SK-N-SH (cell line): ENCODE measurements around the gene HACD1. TPM values are rescaled to one million over a fixed set of nuclear protein-coding genes. Genes with fewer than 3 reads are reported as not detected.

Experiments used
- CTCF ChIA-PET: fragments of 300-600, 350-600 bp; formaldehyde crosslinking; extraction: SDS; loops from one replicate; lab custom pipeline; 2021; lab: Yijun Ruan, JAX
- POLR2A ChIA-PET: fragments of 350-600 bp; sonication (Branson Sonifier 250); formaldehyde crosslinking; extraction: SDS; loops from one replicate; lab custom pipeline; 2020; ENCODE audit warnings: antibody characterized with exemption, inconsistent platforms; lab: Yijun Ruan, JAX
- DNase-seq: peaks from one replicate; pipeline ENCODE4 v3.0.0; 2012
- H2AFZ ChIP-seq: fragments of 200-600 bp; sonication (generic); 2 replicates; pipeline ENCODE4 v1.8.1; 2016; ENCODE audit warnings: antibody characterized with exemption, mild to moderate bottlenecking, low read depth
- H3F3A ChIP-seq: fragments of 200-600 bp; sonication (generic); replicated peaks from 2 replicates; pipeline ENCODE3; 2016; ENCODE audit warnings: antibody characterized with exemption, mild to moderate bottlenecking; ENCODE audit not compliant: insufficient read depth
- H3K27ac ChIP-seq, 2 experiments: fragments of 200-500 bp in 1 of 2; fragments of 200-600 bp in 1 of 2; sonication (Bioruptor generic) in 1 of 2; sonication (generic), shearing (Covaris generic) in 1 of 2; 2 replicates each; pipeline versions ENCODE4 v1.5.1 to v1.6.1; 2014 to 2016; ENCODE audit warnings: low read depth in 2 of 2, inconsistent platforms in 1 of 2, low read length in 1 of 2, mild to moderate bottlenecking in 1 of 2, mixed read lengths in 1 of 2
- H3K27me3 ChIP-seq: fragments of 200-600 bp; sonication (generic), shearing (Covaris generic); 2 replicates; pipeline ENCODE4 v1.6.1; 2016; ENCODE audit warnings: mixed run types; ENCODE audit not compliant: insufficient read depth
- H3K36me3 ChIP-seq, 2 experiments: fragments of 200-500 bp in 1 of 2; fragments of 200-600 bp in 1 of 2; sonication (Bioruptor generic) in 1 of 2; sonication (generic) in 1 of 2; replicated peaks in 1 of 2; 2 replicates each; pipeline versions ENCODE3 to v1.5.1; 2014 to 2016; ENCODE audit warnings: low read length in 1 of 2, mild to moderate bottlenecking in 1 of 2; ENCODE audit not compliant: insufficient read depth in 2 of 2, control insufficient read depth in 1 of 2
- H3K4me1 ChIP-seq, 2 experiments: fragments of 200-500 bp in 1 of 2; fragments of 200-600 bp in 1 of 2; sonication (Bioruptor generic) in 1 of 2; sonication (generic), shearing (Covaris generic) in 1 of 2; 2 replicates each; pipeline versions ENCODE4 v1.5.1 to v1.6.1; 2014 to 2016; ENCODE audit warnings: low read depth in 1 of 2, low read length in 1 of 2, mixed run types in 1 of 2; ENCODE audit not compliant: insufficient read depth in 2 of 2, control insufficient read depth in 1 of 2
- H3K4me2 ChIP-seq: fragments of 200-600 bp; sonication (generic), shearing (Covaris generic); 2 replicates; pipeline ENCODE4 v1.6.1; 2017; ENCODE audit warnings: mixed run types
- H3K4me3 ChIP-seq, 2 experiments: fragments of 200-500 bp in 1 of 2; fragments of 200-600 bp in 1 of 2; sonication (Bioruptor generic) in 1 of 2; sonication (generic), shearing (Covaris generic) in 1 of 2; 2 replicates each; pipeline versions ENCODE4 v1.5.1 to v1.8.1; 2014 to 2016; ENCODE audit warnings: low read depth in 2 of 2, inconsistent platforms in 1 of 2, low read length in 1 of 2, mild to moderate bottlenecking in 1 of 2, mixed read lengths in 1 of 2, moderate library complexity in 1 of 2
- H3K79me2 ChIP-seq: fragments of 200-600 bp; sonication (generic); 2 replicates; pipeline ENCODE4 v1.8.1; 2017; ENCODE audit warnings: mild to moderate bottlenecking; ENCODE audit not compliant: insufficient read depth
- H3K9ac ChIP-seq: fragments of 200-600 bp; sonication (generic); 2 replicates; pipeline ENCODE4 v1.6.1; 2017; ENCODE audit warnings: mixed run types
- H3K9me2 ChIP-seq: fragments of 200-600 bp; sonication (generic); 2 replicates; pipeline ENCODE4 v1.6.1; 2017; ENCODE audit warnings: mixed run types
- H3K9me3 ChIP-seq: fragments of 200-600 bp; sonication (generic); 2 replicates; pipeline ENCODE4 v1.6.1; 2017; ENCODE audit warnings: mixed run types, mild to moderate bottlenecking, moderate library complexity
- H4K20me1 ChIP-seq: fragments of 200-600 bp; sonication (generic); 2 replicates; pipeline ENCODE4 v1.6.1; 2017; ENCODE audit warnings: mild to moderate bottlenecking, mixed run types; ENCODE audit not compliant: insufficient read depth
- CHD2 ChIP-seq: fragments of 150-350 bp; IDR thresholded peaks from 2 replicates; pipeline ENCODE4 v1.6.1; 2018; ENCODE audit warnings: low read length; ENCODE audit not compliant: partially characterized antibody
- ELF1 ChIP-seq: IDR thresholded peaks from 2 replicates; pipeline ENCODE4 v1.4.0; 2012
- FOXJ3 ChIP-seq: sonication (generic); formaldehyde crosslinking; IDR thresholded peaks from 2 replicates; pipeline ENCODE4 v1.5.1; 2020; ENCODE audit warnings: mild to moderate bottlenecking, missing genetic modification reagents
- GABPA ChIP-seq: IDR thresholded peaks from 2 replicates; pipeline ENCODE4 v1.4.0; 2012; ENCODE audit warnings: low read depth, mild to moderate bottlenecking
- MXI1 ChIP-seq: IDR thresholded peaks from 2 replicates; pipeline ENCODE4 v1.6.1; 2012; ENCODE audit warnings: mild to moderate bottlenecking, low read depth, low read length, improper control_type of control experiment
- NFIC ChIP-seq: IDR thresholded peaks from 2 replicates; pipeline ENCODE4 v1.4.0; 2012; ENCODE audit warnings: borderline replicate concordance
- NRF1 ChIP-seq: IDR thresholded peaks from 2 replicates; pipeline ENCODE4 v1.6.1; 2012; ENCODE audit warnings: low read depth, mild to moderate bottlenecking, low read length
- PBX3 ChIP-seq: IDR thresholded peaks from 2 replicates; pipeline ENCODE4; 2012
- POLR2AphosphoS5 ChIP-seq: IDR thresholded peaks from 2 replicates; pipeline ENCODE4 v1.6.1; 2012; ENCODE audit warnings: low read depth, low read length
- RCOR1 ChIP-seq: fragments of 150-350 bp; IDR thresholded peaks from 2 replicates; pipeline ENCODE4 v1.6.1; 2017; ENCODE audit warnings: antibody characterized with exemption, low read length
- RFX5 ChIP-seq: IDR thresholded peaks from 2 replicates; pipeline ENCODE4 v1.6.1; 2012; ENCODE audit warnings: mild to moderate bottlenecking, improper control_type of control experiment, low read length
- SMC3 ChIP-seq: IDR thresholded peaks from 2 replicates; pipeline ENCODE4 v1.6.1; 2012; ENCODE audit warnings: low read depth, low read length, improper control_type of control experiment
- TCF12 ChIP-seq: IDR thresholded peaks from 2 replicates; pipeline ENCODE4 v1.4.0; 2012
- TEAD4 ChIP-seq: IDR thresholded peaks from 2 replicates; pipeline ENCODE4 v1.4.0; 2012; ENCODE audit warnings: mild to moderate bottlenecking, borderline replicate concordance; ENCODE audit not compliant: insufficient read depth
- YY1 ChIP-seq: IDR thresholded peaks from 2 replicates; pipeline ENCODE4 v1.4.0; 2012; ENCODE audit warnings: low read depth, mild to moderate bottlenecking
- WGBS: methylation state at CpG from one replicate; pipeline ENCODE4 v1.1.6; 2017; ENCODE audit warnings: low lambda C conversion rate; 5-methylcytosine and 5-hydroxymethylcytosine counted together
- polyA plus RNA-seq, 3 experiments: library from polyadenylated mRNA; depleted of rRNA; stranded (reverse); fragments of >200 nt; gene quantifications; 2 replicates each; pipeline ENCODE4 v1.2.3, GENCODE V29; 2012
- TF ChIP-seq, protein P1 (sequence below): IDR thresholded peaks from 2 replicates; pipeline ENCODE4 v1.4.0; 2012; ENCODE audit warnings: low read depth
- TF ChIP-seq, protein P2 (sequence below): IDR thresholded peaks from 2 replicates; pipeline ENCODE4 v1.4.0; 2012; ENCODE audit warnings: low read depth, borderline replicate concordance
- TF ChIP-seq, protein P3 (sequence below): IDR thresholded peaks from 2 replicates; pipeline ENCODE4 v1.4.0; 2012; ENCODE audit warnings: low read depth, borderline replicate concordance

HACD1 gene
- polyA plus RNA-seq, 1 of the 3 experiments (the other 2 are of a cell fraction), result 23.9 TPM

GRCh38 chr10:17662193-17663138 lies 45.3 kb upstream of the HACD1 start:
- H2AFZ ChIP-seq, result no peak overlapping the region
- H3K4me3 ChIP-seq, result no peak overlapping the region
- CTCF ChIA-PET, result interaction anchor here (0.9 to 2.8 kb wide), 2 partner anchors 9 to 13 kb away, joined by 3 to 9 read pairs; no protein-coding TSS in a partner anchor
- no peak overlapping the region for H3K27ac ChIP-seq
- WGBS, result 93% methylated on average over 2 of the region's 2 CpGs
- peaks cover 5 to 8% of the 10 kb centered on the region in 2 experiments for H3K36me3 ChIP-seq
- no peaks in the 10 kb centered on the region for H4K20me1 ChIP-seq
- no peaks in the 10 kb centered on the region for H3K9me2 ChIP-seq
- peaks cover 3% of the 10 kb centered on the region for H3F3A ChIP-seq
- no peaks in the 10 kb centered on the region for H3K27me3 ChIP-seq
- H3K4me2 ChIP-seq, result no peak overlapping the region
- POLR2A ChIA-PET, result no interaction called here
- H3K9me3 ChIP-seq, result peaks cover 8% of the 10 kb centered on the region
- TF ChIP-seq TEAD4 (no peak), TCF12 (no peak), ELF1 (no peak), NRF1 (no peak), MXI1 (no peak), RFX5 (no peak), GABPA (no peak), YY1 (no peak), NFIC (no peak), POLR2AphosphoS5 (no peak), SMC3 (no peak), CHD2 (no peak), FOXJ3 (no peak), PBX3 (no peak), RCOR1 (no peak)
- TF ChIP-seq, protein P1, sequence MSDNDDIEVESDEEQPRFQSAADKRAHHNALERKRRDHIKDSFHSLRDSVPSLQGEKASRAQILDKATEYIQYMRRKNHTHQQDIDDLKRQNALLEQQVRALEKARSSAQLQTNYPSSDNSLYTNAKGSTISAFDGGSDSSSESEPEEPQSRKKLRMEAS, result no peak
- TF ChIP-seq, protein P2, sequence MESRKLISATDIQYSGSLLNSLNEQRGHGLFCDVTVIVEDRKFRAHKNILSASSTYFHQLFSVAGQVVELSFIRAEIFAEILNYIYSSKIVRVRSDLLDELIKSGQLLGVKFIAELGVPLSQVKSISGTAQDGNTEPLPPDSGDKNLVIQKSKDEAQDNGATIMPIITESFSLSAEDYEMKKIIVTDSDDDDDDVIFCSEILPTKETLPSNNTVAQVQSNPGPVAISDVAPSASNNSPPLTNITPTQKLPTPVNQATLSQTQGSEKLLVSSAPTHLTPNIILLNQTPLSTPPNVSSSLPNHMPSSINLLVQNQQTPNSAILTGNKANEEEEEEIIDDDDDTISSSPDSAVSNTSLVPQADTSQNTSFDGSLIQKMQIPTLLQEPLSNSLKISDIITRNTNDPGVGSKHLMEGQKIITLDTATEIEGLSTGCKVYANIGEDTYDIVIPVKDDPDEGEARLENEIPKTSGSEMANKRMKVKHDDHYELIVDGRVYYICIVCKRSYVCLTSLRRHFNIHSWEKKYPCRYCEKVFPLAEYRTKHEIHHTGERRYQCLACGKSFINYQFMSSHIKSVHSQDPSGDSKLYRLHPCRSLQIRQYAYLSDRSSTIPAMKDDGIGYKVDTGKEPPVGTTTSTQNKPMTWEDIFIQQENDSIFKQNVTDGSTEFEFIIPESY, result no peak
- TF ChIP-seq, protein P3, sequence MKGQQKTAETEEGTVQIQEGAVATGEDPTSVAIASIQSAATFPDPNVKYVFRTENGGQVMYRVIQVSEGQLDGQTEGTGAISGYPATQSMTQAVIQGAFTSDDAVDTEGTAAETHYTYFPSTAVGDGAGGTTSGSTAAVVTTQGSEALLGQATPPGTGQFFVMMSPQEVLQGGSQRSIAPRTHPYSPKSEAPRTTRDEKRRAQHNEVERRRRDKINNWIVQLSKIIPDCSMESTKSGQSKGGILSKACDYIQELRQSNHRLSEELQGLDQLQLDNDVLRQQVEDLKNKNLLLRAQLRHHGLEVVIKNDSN, result no peak
- peaks cover 87% of the 10 kb centered on the region for H3K79me2 ChIP-seq
- DNase-seq, result no peak
- no peak overlapping the region for H3K9ac ChIP-seq
- H3K4me1 ChIP-seq, result peaks cover 0 to 10% of the 10 kb centered on the region in 2 experiments; a peak in 2 of 4 replicates
